OCI-LY7 (cell line): ENCODE measurements around the gene C1orf50.

Source experiments
- EZH2phosphoT487 ChIP-seq: fragments of 200-600 bp; sonication (generic); IDR thresholded peaks from 2 replicates; pipeline ENCODE4 v1.6.1; 2018; ENCODE audit warnings: low read depth, borderline replicate concordance, mild to moderate bottlenecking, mixed run types, antibody characterized with exemption, low read length, moderate library complexity, mixed read lengths
- TF ChIP-seq, protein P1 (sequence below): fragments of 200-600 bp; sonication (generic); conservative IDR thresholded peaks from 2 replicates; pipeline ENCODE4 v1.5.1; 2014; ENCODE audit warnings: mild to moderate bottlenecking, antibody characterized with exemption, low read length, moderate library complexity, mixed read lengths

DNA sequence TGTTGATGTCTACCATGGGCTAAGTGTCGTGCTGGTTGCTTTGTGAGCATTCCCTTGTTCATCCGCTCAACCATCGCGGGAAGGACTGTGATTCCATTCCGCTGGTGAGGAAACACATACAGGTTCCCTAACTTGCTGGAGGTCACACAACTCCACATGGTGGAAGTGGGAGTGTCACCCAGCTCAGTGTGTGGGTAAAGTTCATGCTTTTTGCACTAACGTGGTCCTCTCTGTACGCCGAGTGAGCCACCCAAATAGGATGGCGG lies 23.0 kb upstream of the C1orf50 start:
- TF ChIP-seq, protein P1, sequence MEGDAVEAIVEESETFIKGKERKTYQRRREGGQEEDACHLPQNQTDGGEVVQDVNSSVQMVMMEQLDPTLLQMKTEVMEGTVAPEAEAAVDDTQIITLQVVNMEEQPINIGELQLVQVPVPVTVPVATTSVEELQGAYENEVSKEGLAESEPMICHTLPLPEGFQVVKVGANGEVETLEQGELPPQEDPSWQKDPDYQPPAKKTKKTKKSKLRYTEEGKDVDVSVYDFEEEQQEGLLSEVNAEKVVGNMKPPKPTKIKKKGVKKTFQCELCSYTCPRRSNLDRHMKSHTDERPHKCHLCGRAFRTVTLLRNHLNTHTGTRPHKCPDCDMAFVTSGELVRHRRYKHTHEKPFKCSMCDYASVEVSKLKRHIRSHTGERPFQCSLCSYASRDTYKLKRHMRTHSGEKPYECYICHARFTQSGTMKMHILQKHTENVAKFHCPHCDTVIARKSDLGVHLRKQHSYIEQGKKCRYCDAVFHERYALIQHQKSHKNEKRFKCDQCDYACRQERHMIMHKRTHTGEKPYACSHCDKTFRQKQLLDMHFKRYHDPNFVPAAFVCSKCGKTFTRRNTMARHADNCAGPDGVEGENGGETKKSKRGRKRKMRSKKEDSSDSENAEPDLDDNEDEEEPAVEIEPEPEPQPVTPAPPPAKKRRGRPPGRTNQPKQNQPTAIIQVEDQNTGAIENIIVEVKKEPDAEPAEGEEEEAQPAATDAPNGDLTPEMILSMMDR, result no peak
- no peak for TF ChIP-seq EZH2phosphoT487
